ENCODE data around the gene MED20.

The MED20 gene

DNA sequence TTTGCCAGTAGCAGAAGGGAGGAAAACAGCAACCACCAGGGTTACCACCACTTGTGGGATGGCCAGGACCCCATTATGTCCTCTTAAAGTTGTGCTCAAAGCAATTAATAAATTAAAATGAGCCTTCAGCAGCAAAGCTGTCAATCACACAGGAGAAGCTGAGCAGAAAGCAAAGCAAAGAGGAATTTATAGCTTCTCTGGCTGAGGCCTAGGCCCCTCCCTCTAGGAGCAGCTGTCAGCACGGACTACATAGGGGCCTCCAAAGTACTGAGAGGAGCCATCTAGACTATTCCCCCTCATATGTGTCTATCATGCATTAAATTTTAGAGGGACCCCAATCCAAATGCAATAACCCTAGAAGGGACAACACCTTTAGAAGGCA is 14.2 kb upstream of the MED20 start:
- no peaks in the 10 kb centered on the region for H3K9me3 Mint-ChIP-seq
- peaks cover 52% of the 10 kb centered on the region for H3K4me1 Mint-ChIP-seq
- peak overlapping the region in 2 of 3 experiments; percentile 15 to 29 for H3K27ac Mint-ChIP-seq
- TF ChIP-seq, protein P1, sequence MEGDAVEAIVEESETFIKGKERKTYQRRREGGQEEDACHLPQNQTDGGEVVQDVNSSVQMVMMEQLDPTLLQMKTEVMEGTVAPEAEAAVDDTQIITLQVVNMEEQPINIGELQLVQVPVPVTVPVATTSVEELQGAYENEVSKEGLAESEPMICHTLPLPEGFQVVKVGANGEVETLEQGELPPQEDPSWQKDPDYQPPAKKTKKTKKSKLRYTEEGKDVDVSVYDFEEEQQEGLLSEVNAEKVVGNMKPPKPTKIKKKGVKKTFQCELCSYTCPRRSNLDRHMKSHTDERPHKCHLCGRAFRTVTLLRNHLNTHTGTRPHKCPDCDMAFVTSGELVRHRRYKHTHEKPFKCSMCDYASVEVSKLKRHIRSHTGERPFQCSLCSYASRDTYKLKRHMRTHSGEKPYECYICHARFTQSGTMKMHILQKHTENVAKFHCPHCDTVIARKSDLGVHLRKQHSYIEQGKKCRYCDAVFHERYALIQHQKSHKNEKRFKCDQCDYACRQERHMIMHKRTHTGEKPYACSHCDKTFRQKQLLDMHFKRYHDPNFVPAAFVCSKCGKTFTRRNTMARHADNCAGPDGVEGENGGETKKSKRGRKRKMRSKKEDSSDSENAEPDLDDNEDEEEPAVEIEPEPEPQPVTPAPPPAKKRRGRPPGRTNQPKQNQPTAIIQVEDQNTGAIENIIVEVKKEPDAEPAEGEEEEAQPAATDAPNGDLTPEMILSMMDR (IDR thresholded peaks at IDR 0.05; ENCODE audit: unreplicated experiment in 3 of 3), result no peak
- no peak overlapping the region for H3K4me3 Mint-ChIP-seq
- H3K36me3 Mint-ChIP-seq (ENCODE audit: low read depth), result peaks cover 36% of the 10 kb centered on the region
- no peaks in the 10 kb centered on the region for H3K27me3 Mint-ChIP-seq (ENCODE audit: low read depth)

DNA sequence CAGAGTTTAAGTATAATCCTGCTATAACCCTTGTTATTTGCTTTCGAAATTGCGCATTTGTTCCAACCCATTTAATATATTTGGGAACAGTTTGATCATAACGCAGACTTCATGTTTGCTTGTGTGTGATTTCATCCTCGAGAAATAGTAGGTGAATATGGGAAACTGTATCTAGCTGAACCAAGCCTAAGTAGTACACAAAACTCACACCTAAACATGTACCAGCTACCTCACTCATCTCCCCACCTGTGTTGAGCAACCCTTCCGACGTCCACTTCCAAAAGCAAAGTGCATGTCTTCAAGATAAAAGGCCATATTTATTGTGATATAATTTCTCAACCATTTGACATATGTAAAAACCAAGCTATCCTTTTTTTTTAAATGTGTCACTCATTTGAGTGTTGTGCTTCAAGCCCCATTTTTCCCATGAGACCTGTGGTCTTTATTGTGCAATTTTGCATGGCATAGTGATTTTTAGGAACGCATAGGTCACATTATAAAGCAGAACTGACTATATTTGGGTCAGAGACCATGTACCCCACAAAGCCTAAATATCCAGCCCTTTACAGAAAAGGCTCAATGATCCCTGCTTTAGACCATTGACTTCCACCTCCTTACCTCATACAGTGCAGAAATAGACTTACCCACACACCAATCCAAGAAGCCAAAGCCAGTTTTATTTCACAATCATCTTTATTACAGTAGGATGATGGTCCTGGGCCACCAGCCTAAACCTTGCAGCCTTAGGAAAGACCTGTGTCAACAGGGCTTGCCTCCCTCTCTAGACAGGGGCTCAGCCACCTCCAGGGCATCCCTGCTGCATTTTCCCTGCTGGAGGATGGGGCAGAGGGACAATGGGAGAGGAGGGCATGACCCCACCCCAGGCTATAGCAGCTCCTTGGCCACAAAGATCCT is 13.6 kb upstream of the MED20 start:
- H3K9me3 Mint-ChIP-seq, result no peaks in the 10 kb centered on the region
- H3K27ac Mint-ChIP-seq, result peak overlapping the region in 2 of 3 experiments; percentile 15 to 29
- peaks cover 38% of the 10 kb centered on the region for H3K36me3 Mint-ChIP-seq (ENCODE audit: low read depth)
- H3K4me3 Mint-ChIP-seq, result no peak overlapping the region
- H3K27me3 Mint-ChIP-seq (ENCODE audit: low read depth), result no peaks in the 10 kb centered on the region
- peaks cover 46% of the 10 kb centered on the region for H3K4me1 Mint-ChIP-seq
- TF ChIP-seq, protein P1 (IDR thresholded peaks at IDR 0.05; ENCODE audit: unreplicated experiment in 3 of 3), result no peak

DNA sequence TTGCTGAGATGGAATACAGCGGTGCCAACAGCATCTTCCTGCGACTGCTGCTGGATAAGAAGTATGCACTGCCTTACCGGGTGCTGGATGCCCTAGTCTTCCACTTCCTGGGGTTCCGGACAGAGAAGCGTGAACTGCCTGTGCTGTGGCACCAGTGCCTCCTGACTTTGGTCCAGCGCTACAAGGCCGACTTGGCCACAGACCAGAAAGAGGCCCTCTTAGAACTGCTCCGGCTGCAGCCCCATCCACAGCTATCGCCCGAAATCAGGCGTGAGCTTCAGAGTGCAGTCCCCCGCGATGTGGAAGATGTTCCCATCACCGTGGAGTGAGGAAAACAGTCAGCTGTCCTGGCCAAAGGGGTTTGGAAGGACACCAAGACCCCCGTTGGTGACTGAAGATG is 11.4 kb upstream of the MED20 start:
- Mint-ChIP-seq H3K9me3 (no peaks in the 10 kb centered on the region), H3K4me1 (peaks cover 24% of the 10 kb centered on the region), H3K4me3 (no peak overlapping the region), H3K27me3 (ENCODE audit: low read depth) (no peaks in the 10 kb centered on the region), H3K27ac (no peak overlapping the region), H3K36me3 (ENCODE audit: low read depth) (peaks cover 57% of the 10 kb centered on the region)
- TF ChIP-seq, protein P1 (IDR thresholded peaks at IDR 0.05; ENCODE audit: unreplicated experiment in 3 of 3), result no peak

DNA sequence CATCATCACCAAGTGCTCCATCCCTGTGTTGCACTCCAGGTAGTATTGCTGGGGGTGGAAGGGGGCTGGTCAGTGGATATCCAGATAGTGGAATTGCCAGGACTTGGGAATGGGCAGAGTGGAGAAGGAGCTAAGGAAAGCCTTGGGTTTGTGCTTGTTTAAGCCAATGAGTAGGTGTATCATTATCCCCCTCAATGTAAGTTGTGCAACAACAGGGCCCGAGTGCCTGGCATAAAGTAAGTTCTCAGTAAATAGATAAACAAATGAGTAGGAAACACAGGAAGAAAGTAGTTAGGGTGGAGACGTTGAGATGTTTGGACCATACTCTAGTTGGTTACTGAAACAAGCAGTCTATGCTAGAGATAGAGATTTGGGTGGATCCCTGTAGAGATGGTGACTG is 10.9 kb upstream of the MED20 start:
- Mint-ChIP-seq H3K4me3 (no peak overlapping the region), H3K9me3 (no peaks in the 10 kb centered on the region), H3K27me3 (ENCODE audit: low read depth) (no peaks in the 10 kb centered on the region), H3K4me1 (peaks cover 20% of the 10 kb centered on the region), H3K27ac (no peak overlapping the region), H3K36me3 (ENCODE audit: low read depth) (peaks cover 61% of the 10 kb centered on the region)
- TF ChIP-seq, protein P1 (IDR thresholded peaks at IDR 0.05; ENCODE audit: unreplicated experiment in 3 of 3), result no peak

DNA sequence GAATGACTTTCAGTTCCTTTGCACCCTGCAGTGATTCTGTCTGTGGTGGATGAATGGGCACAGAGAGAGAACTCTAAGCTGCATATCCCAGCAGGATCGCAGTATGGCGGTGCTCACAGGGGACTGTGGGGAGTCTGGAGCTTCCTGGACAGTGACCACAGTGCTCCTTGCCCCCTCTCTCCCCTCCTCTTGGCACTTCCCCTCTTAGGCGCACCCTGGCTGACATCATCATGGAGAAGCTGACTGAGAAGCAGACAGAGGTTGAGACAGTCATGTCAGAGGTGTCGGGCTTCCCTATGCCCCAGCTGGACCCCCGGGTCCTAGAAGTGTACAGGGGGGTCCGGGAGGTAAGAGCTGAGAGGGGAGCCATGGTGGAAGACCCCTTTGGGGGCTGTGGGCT is 9.0 kb upstream of the MED20 start:
- Mint-ChIP-seq H3K27me3 (ENCODE audit: low read depth) (no peaks in the 10 kb centered on the region), H3K4me3 (no peak overlapping the region), H3K36me3 (ENCODE audit: low read depth) (peaks cover 61% of the 10 kb centered on the region), H3K4me1 (peaks cover 9% of the 10 kb centered on the region), H3K9me3 (no peaks in the 10 kb centered on the region), H3K27ac (no peak overlapping the region)
- TF ChIP-seq, protein P1 (IDR thresholded peaks at IDR 0.05; ENCODE audit: unreplicated experiment in 3 of 3), result no peak

DNA sequence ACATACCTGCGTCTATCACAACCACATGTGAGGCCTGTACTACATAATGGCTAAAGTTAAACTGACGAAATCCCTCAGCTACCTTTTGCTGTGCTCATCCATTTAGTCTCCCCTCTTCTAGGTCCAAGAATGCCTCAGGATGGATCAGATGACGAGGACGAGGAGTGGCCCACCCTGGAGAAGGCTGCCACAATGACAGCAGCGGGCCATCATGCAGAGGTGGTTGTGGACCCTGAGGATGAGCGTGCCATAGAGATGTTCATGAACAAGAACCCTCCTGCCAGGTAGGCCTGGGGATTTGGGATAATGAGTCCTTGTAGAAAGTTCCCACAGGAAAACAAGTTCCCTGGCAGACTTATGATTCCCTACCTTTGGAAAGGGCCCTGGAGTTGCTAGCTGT is 6.3 kb upstream of the MED20 start:
- Mint-ChIP-seq H3K9me3 (no peaks in the 10 kb centered on the region), H3K27ac (no peak overlapping the region), H3K27me3 (ENCODE audit: low read depth) (no peaks in the 10 kb centered on the region), H3K4me1 (peaks cover 26% of the 10 kb centered on the region), H3K36me3 (ENCODE audit: low read depth) (peaks cover 55% of the 10 kb centered on the region), H3K4me3 (no peak overlapping the region)
- TF ChIP-seq, protein P1 (IDR thresholded peaks at IDR 0.05; ENCODE audit: unreplicated experiment in 3 of 3), result no peak
